Activated CD8-positive, alpha-beta memory T cell treated with anti-CD3 and anti-CD28 coated beads, Interleukin-2, amount 10 ng/mL, durations not matched to agents 7 days and 5 days (primary cell): ENCODE data around the gene ARHGEF12. TPM values are rescaled to one million over a fixed set of nuclear protein-coding genes. Genes with fewer than 3 reads are reported as not detected.

Source experiments
- ATAC-seq: fragments of 150-1000 bp; cut with Tn5 transposase; one replicate; pipeline ENCODE4 v1.10.0; 2021; ENCODE audit warnings: moderate library complexity
- CTCF ChIA-PET: fragments of 350-600 bp; sonication (Branson Sonifier 250); formaldehyde crosslinking; loops from one replicate; lab custom pipeline; 2021; ENCODE audit warnings: antibody characterized with exemption; lab: Charles Lee
- DNase-seq: peaks from one replicate; pipeline ENCODE4 v3.0.0-alpha.2; 2020
- H3K27ac Mint-ChIP-seq: one replicate; pipeline ENCODE4 v1.8.0; 2021; ENCODE audit warnings: mild to moderate bottlenecking, mixed read lengths
- H3K27me3 Mint-ChIP-seq: one replicate; pipeline ENCODE4 v1.8.0; 2021; ENCODE audit warnings: mixed read lengths
- H3K36me3 Mint-ChIP-seq: one replicate; pipeline ENCODE4 v1.8.0; 2021; ENCODE audit warnings: mild to moderate bottlenecking, mixed read lengths
- H3K4me1 Mint-ChIP-seq: one replicate; pipeline ENCODE4 v1.8.0; 2021; ENCODE audit warnings: mixed read lengths
- H3K4me3 Mint-ChIP-seq: one replicate; pipeline ENCODE4 v1.8.0; 2021; ENCODE audit warnings: mild to moderate bottlenecking, moderate library complexity, mixed read lengths
- H3K9me3 Mint-ChIP-seq: one replicate; pipeline ENCODE4 v1.8.0; 2022; ENCODE audit warnings: low read depth, mixed read lengths
- total RNA-seq, 2 experiments: library from RNA; stranded (reverse); gene quantifications; one replicate each; pipeline ENCODE4 v1.2.3, GENCODE V29; 2021

ARHGEF12 gene
- total RNA-seq, 2 experiments from 2014 or later, result 44.6 to 61.1 TPM

- H3K27me3 Mint-ChIP-seq, result peaks cover 18% of the 10 kb centered on the region
- H3K27ac Mint-ChIP-seq, result no peak overlapping the region
- H3K36me3 Mint-ChIP-seq, result no peaks in the 10 kb centered on the region
- H3K9me3 Mint-ChIP-seq, result no peaks in the 10 kb centered on the region
- peaks cover 2% of the 10 kb centered on the region for H3K4me1 Mint-ChIP-seq
- DNase-seq (no peak), ATAC-seq (no peak)
- CTCF ChIA-PET, result interaction anchor here (1.0 kb wide), 1 partner anchor 97 kb away, joined by 3 read pairs; no protein-coding TSS in a partner anchor
- H3K4me3 Mint-ChIP-seq, result no peak overlapping the region
These were observed 64.6 kb downstream of the ARHGEF12 start for GRCh38 chr11:120400564-120401364.

- peaks cover 2% of the 10 kb centered on the region for H3K4me1 Mint-ChIP-seq
- ATAC-seq (no peak), DNase-seq (no peak)
- H3K27me3 Mint-ChIP-seq, result peaks cover 18% of the 10 kb centered on the region
- CTCF ChIA-PET, result interaction anchor here (1.0 kb wide), 1 partner anchor 98 kb away, joined by 3 read pairs; no protein-coding TSS in a partner anchor
- H3K9me3 Mint-ChIP-seq, result no peaks in the 10 kb centered on the region
- H3K36me3 Mint-ChIP-seq, result no peaks in the 10 kb centered on the region
- H3K4me3 Mint-ChIP-seq, result no peak overlapping the region
- no peak overlapping the region for H3K27ac Mint-ChIP-seq
These were observed 65.3 kb downstream of the ARHGEF12 start for GRCh38 chr11:120401506-120401905.

GRCh38 chr11:120403966-120404365 lies 67.8 kb downstream of the ARHGEF12 start:
- CTCF ChIA-PET, result no interaction called here
- Mint-ChIP-seq H3K4me1 (peaks cover 2% of the 10 kb centered on the region), H3K9me3 (no peaks in the 10 kb centered on the region), H3K36me3 (no peaks in the 10 kb centered on the region), H3K27me3 (peaks cover 9% of the 10 kb centered on the region), H3K27ac (no peak overlapping the region), H3K4me3 (no peak overlapping the region)
- DNase-seq (no peak), ATAC-seq (no peak)

GRCh38 chr11:120404495-120404894 lies 68.3 kb downstream of the ARHGEF12 start:
- DNase-seq (no peak), ATAC-seq (no peak)
- CTCF ChIA-PET, result no interaction called here
- H3K4me3 Mint-ChIP-seq, result no peak overlapping the region
- H3K36me3 Mint-ChIP-seq, result no peaks in the 10 kb centered on the region
- H3K27me3 Mint-ChIP-seq, result peaks cover 9% of the 10 kb centered on the region
- no peak overlapping the region for H3K27ac Mint-ChIP-seq
- H3K4me1 Mint-ChIP-seq, result no peaks in the 10 kb centered on the region
- no peaks in the 10 kb centered on the region for H3K9me3 Mint-ChIP-seq

GRCh38 chr11:120409655-120410054 lies 73.4 kb downstream of the ARHGEF12 start:
- Mint-ChIP-seq H3K27ac (no peak overlapping the region), H3K36me3 (peaks cover 6% of the 10 kb centered on the region), H3K27me3 (no peaks in the 10 kb centered on the region), H3K4me1 (no peaks in the 10 kb centered on the region), H3K4me3 (no peak overlapping the region), H3K9me3 (no peaks in the 10 kb centered on the region)
- no peak for DNase-seq
- no peak for ATAC-seq
- CTCF ChIA-PET, result no interaction called here

GRCh38 chr11:120410622-120411380 lies 74.6 kb downstream of the ARHGEF12 start:
- Mint-ChIP-seq H3K9me3 (no peaks in the 10 kb centered on the region), H3K27ac (no peak overlapping the region)

GRCh38 chr11:120413480-120413879 lies 77.3 kb downstream of the ARHGEF12 start:
- CTCF ChIA-PET, result no interaction called here
- no peak for ATAC-seq
- Mint-ChIP-seq H3K27ac (no peak overlapping the region), H3K4me3 (no peak overlapping the region), H3K9me3 (no peaks in the 10 kb centered on the region), H3K27me3 (no peaks in the 10 kb centered on the region), H3K4me1 (no peaks in the 10 kb centered on the region), H3K36me3 (peaks cover 8% of the 10 kb centered on the region)
- DNase-seq, result no peak

More at GRCh38 chr11:120410622-120411380, 74.6 kb downstream of the ARHGEF12 start:
- ATAC-seq (no peak), DNase-seq (no peak)
- Mint-ChIP-seq H3K4me3 (no peak overlapping the region), H3K36me3 (peaks cover 8% of the 10 kb centered on the region), H3K4me1 (no peaks in the 10 kb centered on the region), H3K27me3 (no peaks in the 10 kb centered on the region)
- CTCF ChIA-PET, result interaction anchor here (0.6 to 0.9 kb wide), 2 partner anchors 100 to 114 kb away, joined by 3 read pairs; no protein-coding TSS in a partner anchor

GRCh38 chr11:120420572-120420971 lies 84.4 kb downstream of the ARHGEF12 start:
- H3K4me1 Mint-ChIP-seq, result peaks cover 7% of the 10 kb centered on the region
- ATAC-seq (no peak), DNase-seq (no peak)
- peaks cover 3% of the 10 kb centered on the region for H3K36me3 Mint-ChIP-seq
- H3K27ac Mint-ChIP-seq, result no peak overlapping the region
- H3K4me3 Mint-ChIP-seq, result no peak overlapping the region
- H3K9me3 Mint-ChIP-seq, result no peaks in the 10 kb centered on the region
- CTCF ChIA-PET, result interaction anchor here (0.7 kb wide), 1 partner anchor 307 kb away, joined by 4 read pairs; no protein-coding TSS in a partner anchor
- no peaks in the 10 kb centered on the region for H3K27me3 Mint-ChIP-seq

- no peaks in the 10 kb centered on the region for H3K27me3 Mint-ChIP-seq
- no peak overlapping the region for H3K27ac Mint-ChIP-seq
- CTCF ChIA-PET, result no interaction called here
- ATAC-seq, result no peak
- H3K4me1 Mint-ChIP-seq, result peaks cover 12% of the 10 kb centered on the region
- DNase-seq, result no peak
- no peaks in the 10 kb centered on the region for H3K9me3 Mint-ChIP-seq
- H3K36me3 Mint-ChIP-seq, result peaks cover 5% of the 10 kb centered on the region
- no peak overlapping the region for H3K4me3 Mint-ChIP-seq
These were observed 88.2 kb downstream of the ARHGEF12 start for GRCh38 chr11:120424185-120424969.

- Mint-ChIP-seq H3K9me3 (no peaks in the 10 kb centered on the region), H3K36me3 (peaks cover 6% of the 10 kb centered on the region), H3K27me3 (no peaks in the 10 kb centered on the region), H3K4me3 (no peak overlapping the region), H3K27ac (no peak overlapping the region), H3K4me1 (peaks cover 12% of the 10 kb centered on the region)
- DNase-seq (no peak), ATAC-seq (no peak)
- CTCF ChIA-PET, result no interaction called here
These were observed 88.7 kb downstream of the ARHGEF12 start for GRCh38 chr11:120424970-120425332.

- no peaks in the 10 kb centered on the region for H3K9me3 Mint-ChIP-seq
- CTCF ChIA-PET, result no interaction called here
- no peak overlapping the region for H3K27ac Mint-ChIP-seq
- no peak overlapping the region for H3K4me3 Mint-ChIP-seq
- H3K36me3 Mint-ChIP-seq, result peaks cover 6% of the 10 kb centered on the region
- H3K4me1 Mint-ChIP-seq, result peaks cover 12% of the 10 kb centered on the region
- DNase-seq (no peak), ATAC-seq (no peak)
- no peaks in the 10 kb centered on the region for H3K27me3 Mint-ChIP-seq
These were observed 89.3 kb downstream of the ARHGEF12 start for GRCh38 chr11:120425527-120425926.

- Mint-ChIP-seq H3K4me3 (no peak overlapping the region), H3K27me3 (no peaks in the 10 kb centered on the region), H3K9me3 (no peaks in the 10 kb centered on the region), H3K27ac (no peak overlapping the region), H3K4me1 (peaks cover 25% of the 10 kb centered on the region), H3K36me3 (peaks cover 22% of the 10 kb centered on the region)
- CTCF ChIA-PET, result no interaction called here
- DNase-seq (no peak), ATAC-seq (no peak)
These were observed 93.9 kb downstream of the ARHGEF12 start for GRCh38 chr11:120430146-120430545.

GRCh38 chr11:120431633-120432032 lies 95.4 kb downstream of the ARHGEF12 start:
- Mint-ChIP-seq H3K36me3 (peaks cover 22% of the 10 kb centered on the region), H3K9me3 (no peaks in the 10 kb centered on the region), H3K27me3 (no peaks in the 10 kb centered on the region), H3K4me1 (peaks cover 22% of the 10 kb centered on the region), H3K27ac (no peak overlapping the region), H3K4me3 (no peak overlapping the region)
- ATAC-seq (peak; percentile 51), DNase-seq (no peak)
- CTCF ChIA-PET, result interaction anchor here (2.4 kb wide), 1 partner anchor 13 kb away, joined by 6 read pairs; no protein-coding TSS in a partner anchor
